KMS-11 (cell line): ENCODE data around the gene EPHB6.

ENCODE experiments used
- H2AFZ ChIP-seq: fragments of 200-600 bp; sonication (generic); 2 replicates; pipeline ENCODE4 v1.6.1; 2016; ENCODE audit warnings: antibody characterized with exemption, mixed run types, low read depth
- H3K27ac ChIP-seq: fragments of 200-600 bp; sonication (generic); 2 replicates; pipeline ENCODE4 v1.6.1; 2016; ENCODE audit warnings: mild to moderate bottlenecking, mixed run types
- H3K27me3 ChIP-seq: fragments of 200-600 bp; sonication (generic); 2 replicates; pipeline ENCODE4 v1.6.1; 2017; ENCODE audit warnings: mild to moderate bottlenecking, low read depth, mixed run types, moderate library complexity; ENCODE audit not compliant: insufficient read depth
- H3K36me3 ChIP-seq: fragments of 200-600 bp; sonication (generic); 2 replicates; pipeline ENCODE4 v1.6.1; 2017; ENCODE audit warnings: mild to moderate bottlenecking, mixed run types; ENCODE audit not compliant: insufficient read depth
- H3K4me1 ChIP-seq: fragments of 200-600 bp; sonication (generic); 2 replicates; pipeline ENCODE4 v1.6.1; 2016; ENCODE audit warnings: mild to moderate bottlenecking, low read depth, mixed run types; ENCODE audit not compliant: poor library complexity, severe bottlenecking
- H3K4me2 ChIP-seq: fragments of 200-600 bp; sonication (generic); 2 replicates; pipeline ENCODE4 v1.7.0; 2016; ENCODE audit warnings: mild to moderate bottlenecking, mixed run types
- H3K4me3 ChIP-seq: fragments of 200-600 bp; sonication (generic); IDR thresholded peaks from 2 replicates; pipeline ENCODE4 v1.6.1; 2017; ENCODE audit warnings: low read depth, low read length, mixed read lengths; ENCODE audit not compliant: insufficient read depth
- H3K79me2 ChIP-seq: fragments of 200-600 bp; sonication (generic); 2 replicates; pipeline ENCODE4 v1.6.1; 2016; ENCODE audit warnings: low read depth, mixed run types; ENCODE audit not compliant: insufficient read depth
- H3K9ac ChIP-seq: fragments of 200-600 bp; sonication (generic); 2 replicates; pipeline ENCODE4 v1.6.1; 2016; ENCODE audit warnings: mild to moderate bottlenecking, mixed run types
- H4K20me1 ChIP-seq: fragments of 200-600 bp; sonication (generic); 2 replicates; pipeline ENCODE4 v1.6.1; 2016; ENCODE audit warnings: mild to moderate bottlenecking, mixed run types; ENCODE audit not compliant: insufficient read depth
- TF ChIP-seq, protein P1 (sequence below): fragments of 200-600 bp; sonication (generic); conservative IDR thresholded peaks from 2 replicates; pipeline ENCODE4 v1.6.1; 2017; ENCODE audit warnings: low read depth, mild to moderate bottlenecking, antibody characterized with exemption, low read length, moderate library complexity, mixed read lengths

EPHB6 gene

DNA sequence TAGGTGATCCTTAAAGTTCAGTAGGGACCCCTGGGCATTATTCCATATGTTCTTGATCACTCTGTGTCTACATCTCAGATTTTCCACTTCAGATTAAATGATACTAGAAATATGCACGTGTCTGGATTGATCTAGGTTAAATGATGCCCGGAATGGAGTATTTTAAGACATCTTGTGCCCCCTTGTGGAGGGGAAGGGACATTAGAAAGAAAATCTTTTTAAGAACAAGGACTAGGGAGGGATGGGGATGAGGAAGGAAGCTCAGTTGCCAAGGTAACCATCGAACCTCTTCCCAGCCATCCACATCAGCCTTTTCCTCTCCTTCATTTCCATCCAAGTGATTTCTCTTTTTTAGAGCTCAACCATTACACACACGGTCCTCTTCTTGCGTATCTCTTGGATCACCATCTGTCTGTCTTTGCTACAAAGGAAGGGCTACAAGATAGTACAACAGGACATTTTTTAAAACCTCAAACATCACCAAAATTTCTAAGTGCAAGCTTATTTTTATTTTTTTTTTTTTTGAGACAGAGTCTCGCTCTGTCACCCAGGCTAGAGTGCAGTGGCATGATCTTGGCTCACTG, 43.6 kb upstream of the EPHB6 start:
- TF ChIP-seq, protein P1, sequence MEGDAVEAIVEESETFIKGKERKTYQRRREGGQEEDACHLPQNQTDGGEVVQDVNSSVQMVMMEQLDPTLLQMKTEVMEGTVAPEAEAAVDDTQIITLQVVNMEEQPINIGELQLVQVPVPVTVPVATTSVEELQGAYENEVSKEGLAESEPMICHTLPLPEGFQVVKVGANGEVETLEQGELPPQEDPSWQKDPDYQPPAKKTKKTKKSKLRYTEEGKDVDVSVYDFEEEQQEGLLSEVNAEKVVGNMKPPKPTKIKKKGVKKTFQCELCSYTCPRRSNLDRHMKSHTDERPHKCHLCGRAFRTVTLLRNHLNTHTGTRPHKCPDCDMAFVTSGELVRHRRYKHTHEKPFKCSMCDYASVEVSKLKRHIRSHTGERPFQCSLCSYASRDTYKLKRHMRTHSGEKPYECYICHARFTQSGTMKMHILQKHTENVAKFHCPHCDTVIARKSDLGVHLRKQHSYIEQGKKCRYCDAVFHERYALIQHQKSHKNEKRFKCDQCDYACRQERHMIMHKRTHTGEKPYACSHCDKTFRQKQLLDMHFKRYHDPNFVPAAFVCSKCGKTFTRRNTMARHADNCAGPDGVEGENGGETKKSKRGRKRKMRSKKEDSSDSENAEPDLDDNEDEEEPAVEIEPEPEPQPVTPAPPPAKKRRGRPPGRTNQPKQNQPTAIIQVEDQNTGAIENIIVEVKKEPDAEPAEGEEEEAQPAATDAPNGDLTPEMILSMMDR = peak; percentile 97
- no peaks in the 10 kb centered on the region for H3K79me2 ChIP-seq
- H3K9ac ChIP-seq = no peak overlapping the region
- peak overlapping the region; percentile 95; the same call in 1 of the 2 replicates for H3K27ac ChIP-seq
- peaks cover 50% of the 10 kb centered on the region for H3K4me1 ChIP-seq
- H3K4me2 ChIP-seq = peak overlapping the region; percentile 49
- no peaks in the 10 kb centered on the region for H4K20me1 ChIP-seq
- H3K4me3 ChIP-seq = no peak overlapping the region
- H2AFZ ChIP-seq = peak overlapping the region; percentile 6
- no peaks in the 10 kb centered on the region for H3K27me3 ChIP-seq
- H3K36me3 ChIP-seq = no peaks in the 10 kb centered on the region

DNA sequence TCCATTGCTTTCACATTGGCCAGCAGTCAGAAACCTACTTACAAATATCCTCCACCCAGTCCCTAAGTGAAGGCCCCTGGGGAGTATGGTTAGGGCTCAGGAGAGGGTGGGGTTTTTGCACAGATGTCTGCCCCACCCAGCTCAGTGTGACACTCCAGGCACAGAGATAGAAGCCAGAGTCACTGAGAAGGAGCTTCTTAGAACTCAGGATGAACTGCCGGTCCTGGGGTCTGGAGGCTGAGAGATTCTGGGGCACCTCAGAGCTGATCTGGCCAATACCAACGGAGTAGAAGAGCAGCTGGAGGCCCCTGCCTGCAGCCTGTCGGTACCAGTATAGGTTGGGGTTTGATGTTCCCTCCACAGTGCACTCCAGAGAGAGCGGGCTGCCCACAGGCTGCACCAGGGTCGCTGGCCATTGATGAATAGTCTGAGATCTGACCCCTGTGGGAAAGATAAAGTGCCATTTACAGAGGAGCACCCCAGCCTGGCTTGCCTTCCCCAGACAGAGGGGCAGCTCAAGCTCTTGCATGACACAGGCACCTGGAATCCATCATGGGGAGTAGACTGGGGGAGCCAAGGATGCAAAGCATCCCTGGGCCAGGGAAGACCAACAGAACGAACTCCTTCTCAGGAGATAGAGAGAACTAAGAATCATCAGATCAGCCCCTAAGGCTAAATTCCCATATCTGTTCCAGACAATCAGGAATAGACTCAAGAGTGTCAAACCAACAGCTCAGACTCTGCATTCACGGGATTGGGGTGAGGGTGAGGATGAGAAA, 42.2 kb upstream of the EPHB6 start:
- no peaks in the 10 kb centered on the region for H3K36me3 ChIP-seq
- H3K79me2 ChIP-seq = no peaks in the 10 kb centered on the region
- no peak overlapping the region for H2AFZ ChIP-seq
- no peak overlapping the region for H3K27ac ChIP-seq
- no peaks in the 10 kb centered on the region for H3K27me3 ChIP-seq
- no peak overlapping the region for H3K4me2 ChIP-seq
- no peak overlapping the region for H3K4me3 ChIP-seq
- peaks cover 36% of the 10 kb centered on the region for H3K4me1 ChIP-seq
- no peak overlapping the region for H3K9ac ChIP-seq
- TF ChIP-seq, protein P1 = no peak
- no peaks in the 10 kb centered on the region for H4K20me1 ChIP-seq

DNA sequence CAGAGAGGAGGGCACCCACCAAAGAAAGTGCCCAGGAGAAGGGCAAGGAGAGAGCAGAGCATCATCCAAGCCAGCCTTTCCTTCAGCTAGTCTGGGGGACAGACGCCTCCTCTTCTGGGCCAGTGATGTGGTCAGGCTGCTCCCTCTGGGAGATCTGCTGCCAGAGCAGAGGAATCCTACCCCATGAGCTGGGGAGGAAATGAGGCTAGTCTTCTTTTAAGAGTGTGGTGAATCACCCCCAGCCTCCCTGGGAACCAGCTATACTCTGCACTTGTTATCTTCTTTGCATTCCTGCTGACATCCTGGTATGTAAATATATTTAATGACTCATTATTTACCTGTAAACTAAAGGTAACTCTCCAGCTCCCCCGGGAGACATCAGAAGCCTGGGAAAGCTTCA, 41.6 kb upstream of the EPHB6 start:
- H3K79me2 ChIP-seq = no peaks in the 10 kb centered on the region
- H3K36me3 ChIP-seq = no peaks in the 10 kb centered on the region
- peaks cover 30% of the 10 kb centered on the region for H3K4me1 ChIP-seq
- TF ChIP-seq, protein P1 = no peak
- H4K20me1 ChIP-seq = no peaks in the 10 kb centered on the region
- H3K4me3 ChIP-seq = no peak overlapping the region
- H2AFZ ChIP-seq = no peak overlapping the region
- H3K9ac ChIP-seq = no peak overlapping the region
- no peak overlapping the region for H3K27ac ChIP-seq
- no peaks in the 10 kb centered on the region for H3K27me3 ChIP-seq
- no peak overlapping the region for H3K4me2 ChIP-seq

DNA sequence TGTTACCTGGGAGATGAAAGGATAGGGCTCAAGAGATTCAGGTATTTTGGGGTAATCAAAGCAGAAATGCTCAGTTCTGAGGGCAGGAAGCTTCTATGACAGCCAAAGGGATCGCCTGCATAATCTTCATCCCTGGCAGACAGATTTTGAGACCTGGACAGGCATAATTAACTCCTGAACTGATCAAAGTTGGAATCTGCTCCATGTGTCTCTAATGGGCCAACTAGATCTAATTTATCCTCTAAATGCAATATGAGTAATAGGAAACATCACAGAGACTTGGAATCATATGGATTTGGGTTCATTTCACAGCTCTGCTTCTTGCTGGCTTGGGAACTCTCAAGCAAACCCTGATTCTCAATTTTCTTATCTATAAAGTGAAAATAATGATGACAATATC, 41.2 kb upstream of the EPHB6 start:
- H3K79me2 ChIP-seq = no peaks in the 10 kb centered on the region
- no peak overlapping the region for H2AFZ ChIP-seq
- H3K9ac ChIP-seq = no peak overlapping the region
- no peak overlapping the region for H3K27ac ChIP-seq
- H3K4me1 ChIP-seq = peaks cover 26% of the 10 kb centered on the region
- no peaks in the 10 kb centered on the region for H3K36me3 ChIP-seq
- no peaks in the 10 kb centered on the region for H3K27me3 ChIP-seq
- TF ChIP-seq, protein P1 = no peak
- H3K4me2 ChIP-seq = no peak overlapping the region
- H3K4me3 ChIP-seq = no peak overlapping the region
- H4K20me1 ChIP-seq = no peaks in the 10 kb centered on the region
